Spinal cord (tissue), 10 donors: ENCODE results near the gene LURAP1L. TPM values are rescaled to one million over a fixed set of nuclear protein-coding genes. Genes with fewer than 3 reads are reported as not detected.
"Not testable (repeated sequence)": the region's sequence is repeated elsewhere in the genome, so short reads cannot be mapped to it uniquely, and the experiment has no call there.

ENCODE experiments used
- DNase-seq, 6 donors: peaks; one replicate each; pipeline versions ENCODE4 v3.0.0 to v3.0.0-alpha.2; 2013 to 2015; ENCODE audit warnings: low spot score in 6 of 6, low read depth in 4 of 6
- H3K27ac ChIP-seq: one replicate; pipeline ENCODE4 v1.5.1; 2013; ENCODE audit warnings: low read depth, low read length, control low read depth
- H3K27me3 ChIP-seq: one replicate; pipeline ENCODE4 v1.6.1; 2013; ENCODE audit warnings: low read length; ENCODE audit not compliant: control insufficient read depth, insufficient read depth
- H3K36me3 ChIP-seq: one replicate; pipeline ENCODE4 v1.6.1; 2013; ENCODE audit warnings: low read length; ENCODE audit not compliant: control insufficient read depth, insufficient read depth
- H3K4me1 ChIP-seq: one replicate; pipeline ENCODE4 v1.6.1; 2013; ENCODE audit warnings: low read length; ENCODE audit not compliant: control insufficient read depth, insufficient read depth
- H3K4me3 ChIP-seq: one replicate; pipeline ENCODE4 v1.5.1; 2013; ENCODE audit warnings: low read depth, low read length, control low read depth
- H3K9me3 ChIP-seq: one replicate; pipeline ENCODE4 v1.6.1; 2013; ENCODE audit warnings: low read length; ENCODE audit not compliant: control insufficient read depth, insufficient read depth
- WGBS: methylation state at CpG from one replicate; pipeline ENCODE4 v1.1.5; 2013; ENCODE audit warnings: missing lambda C conversion rate; ENCODE audit not compliant: insufficient coverage; 5-methylcytosine and 5-hydroxymethylcytosine counted together
- polyA plus RNA-seq, 2 donors: library from polyadenylated mRNA; unstranded; fragments of 120-200 nt; gene quantifications; one replicate each; pipeline ENCODE4 v1.2.1, GENCODE V29; 2013; ENCODE audit not compliant: insufficient read length in 2 of 2
- small RNA-seq: library from RNA; depleted of rRNA; stranded (forward); fragments of <200 nt; gene quantifications from one replicate; pipeline ENCODE3, GENCODE V24; 2014; ENCODE audit warnings: low replicate concordance
- total RNA-seq, 2 donors: library from RNA; depleted of rRNA in 1 of 2; stranded (reverse); fragments of 120-200 nt in 1 of 2; fragments of >200 nt in 1 of 2; gene quantifications; one replicate each; pipeline versions ENCODE4 v1.2.3 to v1.2.4, GENCODE V29; 2013 to 2014
- donor health status: healthy.

LURAP1L gene
- total and polyA plus RNA-seq, 4 donors: 5.7 to 14.7 (median 13.8) TPM

- H3K4me1 ChIP-seq: no peaks in the 10 kb centered on the region
- H3K36me3 ChIP-seq: no peaks in the 10 kb centered on the region
- no peaks in the 10 kb centered on the region for H3K9me3 ChIP-seq
- no peak overlapping the region for H3K27ac ChIP-seq
- no peak overlapping the region for H3K4me3 ChIP-seq
- no peak for DNase-seq
- no CpG with 5 or more reads among the region's 1 CpG for WGBS
- no peaks in the 10 kb centered on the region for H3K27me3 ChIP-seq
Observed at GRCh38 chr9:12863618-12864017, 88.8 kb downstream of the LURAP1L start.

DNA sequence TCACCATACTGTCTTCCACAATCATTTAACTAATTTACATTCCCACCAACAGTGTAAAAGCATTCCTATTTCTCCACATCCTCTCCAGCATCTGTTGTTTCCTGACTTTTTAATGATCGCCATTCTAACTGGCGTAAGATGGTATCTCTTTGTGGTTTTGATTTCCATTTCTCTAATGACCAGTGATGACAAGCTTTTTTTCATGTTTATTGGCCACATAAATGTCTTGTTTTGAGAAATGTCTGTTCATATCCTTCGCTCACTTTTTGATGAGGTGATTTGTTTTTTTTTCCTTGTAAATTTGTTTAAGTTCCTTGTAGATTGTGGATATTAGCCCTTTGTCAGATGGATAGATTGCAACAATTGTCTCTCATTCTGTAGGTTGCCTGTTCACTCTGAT is 90.6 kb downstream of the LURAP1L start:
- WGBS: 100% methylated on average over 1 of the region's 3 CpGs
- H3K27me3 ChIP-seq, H3K9me3 ChIP-seq: not testable (repeated sequence)

More for the DNA sequence above, 90.6 kb downstream of the LURAP1L start:
- H3K36me3 ChIP-seq, H3K4me3 ChIP-seq, H3K4me1 ChIP-seq, DNase-seq, H3K27ac ChIP-seq: not testable (repeated sequence)

Small RNA genes lying within 50 kb of the gene (small RNA-seq; reads per million reads assigned to genes)
- gene RN7SL849P: not detected

Other genes starting within 250 kb of the LURAP1L start
- gene TYRP1, start 81.6 kb upstream of the LURAP1L start, total RNA-seq: 10 to 100 TPM in 1 of 2 donors, 1 to 10 TPM in 1; 5.0 to 10.2 TPM
- gene TYRP1, start 81.6 kb upstream of the LURAP1L start, polyA plus RNA-seq: 1 to 10 TPM; 1.2 to 2.6 TPM